Neural cell (in vitro differentiated cells): ENCODE data around the gene ATP2B1. TPM values are rescaled to one million over a fixed set of nuclear protein-coding genes. Genes with fewer than 3 reads are reported as not detected.

Experiments used
- H2AFZ ChIP-seq: fragments of 200-600, 300-800 bp; sonication (generic), shearing (Covaris generic); 2 replicates; pipeline ENCODE4 v1.6.0; 2014; ENCODE audit warnings: low read depth, mild to moderate bottlenecking, antibody characterized with exemption, low read length, moderate library complexity
- H3F3A ChIP-seq: fragments of 200-600 bp; shearing (Covaris generic); 2 replicates; pipeline ENCODE4 v1.6.1; 2016; ENCODE audit warnings: mild to moderate bottlenecking, moderate library complexity, mixed read lengths, antibody characterized with exemption, low read length; ENCODE audit not compliant: insufficient read depth, poor library complexity, severe bottlenecking
- H3K27ac ChIP-seq: fragments of 200-600, 300-800 bp; sonication (generic), shearing (Covaris generic); 2 replicates; pipeline ENCODE4 v1.5.1; 2014; ENCODE audit warnings: mild to moderate bottlenecking, low read length, moderate library complexity
- H3K27me3 ChIP-seq: fragments of 300-800, 200-600 bp; sonication (generic), shearing (Covaris generic); 2 replicates; pipeline ENCODE4 v1.6.0; 2014; ENCODE audit warnings: mild to moderate bottlenecking, low read depth, low read length, moderate library complexity; ENCODE audit not compliant: insufficient read depth
- H3K36me3 ChIP-seq: fragments of 300-800, 200-600 bp; sonication (generic), shearing (Covaris generic); 2 replicates; pipeline ENCODE4 v1.5.1; 2014; ENCODE audit warnings: mild to moderate bottlenecking, antibody characterized with exemption, low read length, moderate library complexity; ENCODE audit not compliant: insufficient read depth
- H3K4me2 ChIP-seq: fragments of 300-800, 200-600 bp; sonication (generic), shearing (Covaris generic); 2 replicates; pipeline ENCODE4 v1.6.0; 2014; ENCODE audit warnings: mild to moderate bottlenecking, low read length
- H3K4me3 ChIP-seq: fragments of 300-800, 200-600 bp; sonication (generic), shearing (Covaris generic); 2 replicates; pipeline ENCODE4 v1.5.1; 2014; ENCODE audit warnings: mild to moderate bottlenecking, low read length, moderate library complexity
- H3K79me2 ChIP-seq: fragments of 200-600 bp; shearing (Covaris generic); replicated peaks from 2 replicates; pipeline ENCODE4 v1.6.0; 2014; ENCODE audit warnings: mild to moderate bottlenecking, low read length, moderate library complexity; ENCODE audit not compliant: insufficient read depth
- H3K9ac ChIP-seq: fragments of 300-800, 200-600 bp; sonication (generic), shearing (Covaris generic); 2 replicates; pipeline ENCODE4 v1.6.1; 2016; ENCODE audit warnings: mild to moderate bottlenecking, low read length, mixed read lengths
- H3K9me2 ChIP-seq: fragments of 200-600 bp; shearing (Covaris generic); 2 replicates; pipeline ENCODE4 v1.6.1; 2016; ENCODE audit warnings: mild to moderate bottlenecking, low read length, mixed read lengths; ENCODE audit not compliant: insufficient read depth
- H3K9me3 ChIP-seq: fragments of 200-600, 300-800 bp; sonication (generic), shearing (Covaris generic); 2 replicates; pipeline ENCODE4 v1.6.1; 2016; ENCODE audit warnings: mild to moderate bottlenecking, mixed run types, low read length, moderate library complexity, mixed read lengths
- H4K20me1 ChIP-seq: fragments of 200-600 bp; shearing (Covaris generic); 2 replicates; pipeline ENCODE4 v1.6.1; 2016; ENCODE audit warnings: mild to moderate bottlenecking, mixed run types; ENCODE audit not compliant: insufficient read depth
- CTCF ChIP-seq: fragments of 450-650 bp; IDR thresholded peaks from 2 replicates; pipeline ENCODE4 v1.5.1; 2014; ENCODE audit warnings: antibody characterized with exemption, mild to moderate bottlenecking, moderate library complexity; ENCODE audit not compliant: poor library complexity, severe bottlenecking
- EZH2 ChIP-seq: fragments of 200-600, 300-800 bp; shearing (Covaris generic), sonication (generic); IDR thresholded peaks from 2 replicates; pipeline ENCODE4 v1.6.1; 2014; ENCODE audit warnings: antibody characterized with exemption, low read length, borderline replicate concordance, mild to moderate bottlenecking; ENCODE audit not compliant: insufficient read depth, poor library complexity, severe bottlenecking
- MXI1 ChIP-seq: fragments of 450-650 bp; conservative IDR thresholded peaks from 2 replicates; pipeline ENCODE4 v1.6.1; 2014; ENCODE audit warnings: antibody characterized with exemption, mild to moderate bottlenecking; ENCODE audit not compliant: poor library complexity, severe bottlenecking
- POLR2AphosphoS5 ChIP-seq: IDR thresholded peaks from 2 replicates; pipeline ENCODE4 v1.6.1; 2012
- RAD21 ChIP-seq: fragments of 450-650 bp; conservative IDR thresholded peaks from 2 replicates; pipeline ENCODE4 v1.6.1; 2014; ENCODE audit warnings: antibody characterized with exemption, mild to moderate bottlenecking, moderate library complexity
- SMC3 ChIP-seq: fragments of 450-650 bp; conservative IDR thresholded peaks from 2 replicates; pipeline ENCODE4 v1.6.1; 2014; ENCODE audit warnings: antibody characterized with exemption, mild to moderate bottlenecking, moderate library complexity; ENCODE audit not compliant: poor library complexity
- TAF1 ChIP-seq: IDR thresholded peaks from 2 replicates; pipeline ENCODE4 v1.6.1; 2012; ENCODE audit warnings: low read depth
- polyA plus RNA-seq: library from polyadenylated mRNA; depleted of rRNA; stranded (reverse); fragments of >200 nt; gene quantifications from 2 replicates; pipeline ENCODE4 v1.2.3, GENCODE V29; 2014
- TF ChIP-seq, protein P1 (sequence below): IDR thresholded peaks from 2 replicates; pipeline ENCODE4 v1.6.1; 2012; ENCODE audit warnings: borderline replicate concordance

The ATP2B1 gene
- polyA plus RNA-seq, 1 donor from 2014 or later, result 139 TPM

- no peaks in the 10 kb centered on the region for H3K9me2 ChIP-seq
- H4K20me1 ChIP-seq, result no peaks in the 10 kb centered on the region
- TF ChIP-seq SMC3 (peak; percentile 48), RAD21 (no peak), TAF1 (peak; percentile 4), POLR2AphosphoS5 (no peak), MXI1 (no peak)
- H3F3A ChIP-seq, result peaks cover 3% of the 10 kb centered on the region
- peaks cover 52% of the 10 kb centered on the region for H3K79me2 ChIP-seq
- no peaks in the 10 kb centered on the region for H3K36me3 ChIP-seq
- H3K4me3 ChIP-seq, result peak overlapping the region; percentile 89
- H3K27ac ChIP-seq, result peak overlapping the region; percentile 89
- peak overlapping the region; percentile 84 for H3K4me2 ChIP-seq
- no peaks in the 10 kb centered on the region for H3K9me3 ChIP-seq
- peak overlapping the region; percentile 90 for H3K9ac ChIP-seq
- H2AFZ ChIP-seq, result peak overlapping the region; percentile 28
- H3K27me3 ChIP-seq, result no peaks in the 10 kb centered on the region
These were observed 704 bp downstream of the ATP2B1 start for GRCh38 chr12:89707703-89708564.

DNA sequence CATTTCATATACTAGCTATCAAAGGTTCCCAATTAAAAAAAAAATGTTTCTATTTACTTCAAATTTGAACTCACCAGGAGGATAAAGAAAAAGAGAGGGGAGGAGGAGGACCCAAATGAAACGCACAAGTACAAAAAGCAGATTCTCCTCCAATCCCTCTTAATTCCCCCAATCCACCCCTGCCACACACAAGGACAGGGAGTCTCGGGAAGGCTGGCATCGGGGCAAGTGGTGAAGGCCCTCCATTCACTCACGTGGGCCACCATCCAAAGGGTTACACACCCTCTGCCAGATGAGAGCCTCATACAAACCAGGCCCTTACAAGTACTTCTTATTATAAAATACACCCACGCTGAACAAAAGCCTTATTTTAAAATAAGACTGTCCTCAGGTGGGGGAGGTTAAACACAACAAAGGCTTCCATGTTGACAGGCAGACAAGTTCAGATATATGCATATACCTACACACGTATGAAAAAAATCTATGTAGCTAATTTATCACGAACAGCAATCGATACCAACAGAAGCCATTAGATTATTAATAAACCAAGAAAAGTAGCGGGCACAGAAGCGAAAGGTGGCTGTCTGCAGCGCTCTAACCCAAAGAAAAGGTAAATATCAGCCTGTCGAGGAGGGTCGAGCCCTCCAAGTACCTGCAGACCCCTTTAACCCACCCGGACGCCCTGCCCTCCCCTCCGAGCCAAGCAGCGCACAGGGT is 1.5 kb downstream of the ATP2B1 start:
- no peaks in the 10 kb centered on the region for H3K36me3 ChIP-seq
- H3K9ac ChIP-seq, result peak overlapping the region; percentile 90
- H4K20me1 ChIP-seq, result no peaks in the 10 kb centered on the region

More for the DNA sequence above, 1.5 kb downstream of the ATP2B1 start:
- no peaks in the 10 kb centered on the region for H3K9me3 ChIP-seq
- peak overlapping the region; percentile 28 for H2AFZ ChIP-seq
- no peaks in the 10 kb centered on the region for H3K9me2 ChIP-seq
- peaks cover 3% of the 10 kb centered on the region for H3F3A ChIP-seq
- H3K27ac ChIP-seq, result peak overlapping the region; percentile 89
- no peaks in the 10 kb centered on the region for H3K27me3 ChIP-seq
- peaks cover 60% of the 10 kb centered on the region for H3K79me2 ChIP-seq
- peak overlapping the region; percentile 84 for H3K4me2 ChIP-seq
- H3K4me3 ChIP-seq, result peak overlapping the region; percentile 89
- TF ChIP-seq, protein P1, sequence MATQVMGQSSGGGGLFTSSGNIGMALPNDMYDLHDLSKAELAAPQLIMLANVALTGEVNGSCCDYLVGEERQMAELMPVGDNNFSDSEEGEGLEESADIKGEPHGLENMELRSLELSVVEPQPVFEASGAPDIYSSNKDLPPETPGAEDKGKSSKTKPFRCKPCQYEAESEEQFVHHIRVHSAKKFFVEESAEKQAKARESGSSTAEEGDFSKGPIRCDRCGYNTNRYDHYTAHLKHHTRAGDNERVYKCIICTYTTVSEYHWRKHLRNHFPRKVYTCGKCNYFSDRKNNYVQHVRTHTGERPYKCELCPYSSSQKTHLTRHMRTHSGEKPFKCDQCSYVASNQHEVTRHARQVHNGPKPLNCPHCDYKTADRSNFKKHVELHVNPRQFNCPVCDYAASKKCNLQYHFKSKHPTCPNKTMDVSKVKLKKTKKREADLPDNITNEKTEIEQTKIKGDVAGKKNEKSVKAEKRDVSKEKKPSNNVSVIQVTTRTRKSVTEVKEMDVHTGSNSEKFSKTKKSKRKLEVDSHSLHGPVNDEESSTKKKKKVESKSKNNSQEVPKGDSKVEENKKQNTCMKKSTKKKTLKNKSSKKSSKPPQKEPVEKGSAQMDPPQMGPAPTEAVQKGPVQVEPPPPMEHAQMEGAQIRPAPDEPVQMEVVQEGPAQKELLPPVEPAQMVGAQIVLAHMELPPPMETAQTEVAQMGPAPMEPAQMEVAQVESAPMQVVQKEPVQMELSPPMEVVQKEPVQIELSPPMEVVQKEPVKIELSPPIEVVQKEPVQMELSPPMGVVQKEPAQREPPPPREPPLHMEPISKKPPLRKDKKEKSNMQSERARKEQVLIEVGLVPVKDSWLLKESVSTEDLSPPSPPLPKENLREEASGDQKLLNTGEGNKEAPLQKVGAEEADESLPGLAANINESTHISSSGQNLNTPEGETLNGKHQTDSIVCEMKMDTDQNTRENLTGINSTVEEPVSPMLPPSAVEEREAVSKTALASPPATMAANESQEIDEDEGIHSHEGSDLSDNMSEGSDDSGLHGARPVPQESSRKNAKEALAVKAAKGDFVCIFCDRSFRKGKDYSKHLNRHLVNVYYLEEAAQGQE, result no peak
- TF ChIP-seq TAF1 (no peak), RAD21 (no peak), SMC3 (no peak), EZH2 (no peak), CTCF (no peak), MXI1 (no peak)
